ENCODE results near the gene COL5A1.
"Not testable (repeated sequence)": the region's sequence is repeated elsewhere in the genome, so short reads cannot be mapped to it uniquely, and the experiment has no call there.

Gene COL5A1

GRCh38 chr9:134641990-134642384, 384 bp downstream of the COL5A1 start:
- DNase-seq: no peak

GRCh38 chr9:134642385-134643181, 980 bp downstream of the COL5A1 start:
- DNase-seq: no peak

- no peak for DNase-seq
Observed at GRCh38 chr9:134643222-134643671, 1.6 kb downstream of the COL5A1 start.

GRCh38 chr9:134644401-134644724, 2.8 kb downstream of the COL5A1 start:
- DNase-seq: not testable (repeated sequence)

GRCh38 chr9:134644725-134645606, 3.4 kb downstream of the COL5A1 start:
- no peak for DNase-seq

- DNase-seq: no peak
Observed at GRCh38 chr9:134645607-134646365, 4.2 kb downstream of the COL5A1 start.

GRCh38 chr9:134647359-134648080, 5.9 kb downstream of the COL5A1 start:
- DNase-seq: no peak

GRCh38 chr9:134648701-134649530, 7.3 kb downstream of the COL5A1 start:
- no peak for DNase-seq

GRCh38 chr9:134650431-134651190, 9.0 kb downstream of the COL5A1 start:
- DNase-seq: peak in 1 of 2 experiments; percentile 23

- no peak for DNase-seq
Observed at GRCh38 chr9:134651226-134651905, 9.8 kb downstream of the COL5A1 start.

- DNase-seq: no peak
Observed at GRCh38 chr9:134652291-134653225, 11.0 kb downstream of the COL5A1 start.

- DNase-seq: no peak
Observed at GRCh38 chr9:134653259-134654009, 11.8 kb downstream of the COL5A1 start.

- no peak for DNase-seq
Observed at GRCh38 chr9:134655101-134655500, 13.5 kb downstream of the COL5A1 start.

GRCh38 chr9:134655586-134656333, 14.2 kb downstream of the COL5A1 start:
- DNase-seq: no peak

- peak in 1 of 2 experiments; percentile 43 for DNase-seq
Observed at GRCh38 chr9:134656334-134657006, 14.9 kb downstream of the COL5A1 start.

- DNase-seq: no peak
Observed at GRCh38 chr9:134657666-134658377, 16.2 kb downstream of the COL5A1 start.
